VCaP (cell line): ENCODE results near the gene FHOD3.

Source experiments
- H3K27ac ChIP-seq: fragments of 450-650 bp; 2 replicates; pipeline ENCODE4 v1.5.1; 2017
- CTCF ChIP-seq: fragments of 450-650 bp; conservative IDR thresholded peaks from 2 replicates; pipeline ENCODE4 v1.5.1; 2017; ENCODE audit warnings: mild to moderate bottlenecking, moderate library complexity

The FHOD3 gene

DNA sequence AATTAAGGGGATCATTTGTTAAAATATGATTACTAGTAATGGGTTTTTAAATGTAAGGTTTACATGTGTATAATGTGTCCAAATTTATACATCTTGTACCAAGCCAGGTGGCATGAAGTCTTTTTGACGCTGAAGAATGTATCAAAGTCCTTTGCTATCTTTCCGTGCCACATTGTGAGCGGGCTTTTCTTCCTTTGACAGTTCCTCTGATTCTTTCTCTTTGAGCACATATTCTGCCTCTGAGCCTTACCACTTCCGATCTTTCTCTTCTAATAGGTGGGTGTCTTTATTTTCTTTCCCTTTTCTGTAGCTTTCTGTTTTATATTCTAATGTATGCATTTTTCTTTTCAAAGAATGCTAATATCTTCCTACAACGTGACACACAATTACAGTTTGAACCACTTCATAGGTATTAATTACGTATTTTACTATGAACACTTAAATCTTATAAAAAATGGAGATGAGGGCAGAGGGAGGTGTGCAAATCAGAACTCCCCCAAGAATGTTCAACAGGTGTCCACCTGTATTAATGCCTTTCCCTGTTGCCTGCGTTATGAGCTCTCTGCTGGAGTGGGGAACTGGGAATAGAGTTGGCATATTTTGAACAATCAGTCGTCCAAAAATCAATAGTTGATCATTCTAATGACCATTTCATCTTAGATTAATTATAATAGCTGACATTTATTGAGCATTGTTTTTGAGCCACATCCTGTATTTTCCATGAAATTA, 355.8 kb downstream of the FHOD3 start:
- no peak for TF ChIP-seq CTCF
- no peak overlapping the region for H3K27ac ChIP-seq

GRCh38 chr18:36653870-36654269, 356.4 kb downstream of the FHOD3 start:
- H3K27ac ChIP-seq = no peak overlapping the region
- TF ChIP-seq CTCF = no peak

DNA sequence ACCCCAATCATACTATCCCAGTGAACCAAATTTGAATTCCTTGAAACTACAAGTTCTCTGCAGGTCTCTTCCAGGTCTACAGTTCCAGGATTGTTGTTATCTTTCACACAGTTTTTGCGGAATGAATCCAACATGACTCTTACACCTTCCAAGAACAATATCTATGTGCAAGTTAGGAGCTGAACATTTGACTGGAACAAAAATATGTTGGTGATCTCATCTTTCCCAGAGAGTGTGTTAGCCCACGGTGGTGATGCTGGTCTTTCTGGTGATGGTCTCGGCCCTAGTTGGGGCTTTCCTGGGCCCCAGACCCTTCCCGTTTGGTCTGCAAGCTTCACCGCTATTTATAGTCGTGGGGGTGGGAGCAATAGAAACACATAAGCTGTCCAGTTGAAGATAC, 357.6 kb downstream of the FHOD3 start:
- no peak for TF ChIP-seq CTCF
- no peak overlapping the region for H3K27ac ChIP-seq

- TF ChIP-seq CTCF = no peak
- no peak overlapping the region for H3K27ac ChIP-seq
Observed at GRCh38 chr18:36655930-36656329, 358.4 kb downstream of the FHOD3 start.

DNA sequence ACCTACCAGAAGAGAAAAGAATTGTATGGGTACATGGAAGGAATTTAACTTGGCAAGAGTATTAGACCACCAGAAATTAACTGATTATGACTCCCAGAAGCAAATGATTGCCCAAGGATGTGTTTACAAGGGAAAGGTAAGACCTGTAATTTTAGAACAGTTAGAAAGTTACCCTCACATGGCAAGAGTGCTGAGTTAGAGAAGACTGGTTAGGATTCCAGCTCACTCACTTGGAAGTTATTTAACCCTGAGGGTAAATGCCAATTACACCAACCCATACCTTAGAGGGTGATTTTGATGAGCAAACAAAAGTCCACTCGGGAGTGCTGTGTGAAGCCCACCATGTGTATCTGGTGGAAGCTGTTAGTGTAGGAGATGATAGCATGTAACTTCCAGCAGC, 361.1 kb downstream of the FHOD3 start:
- no peak overlapping the region for H3K27ac ChIP-seq

DNA sequence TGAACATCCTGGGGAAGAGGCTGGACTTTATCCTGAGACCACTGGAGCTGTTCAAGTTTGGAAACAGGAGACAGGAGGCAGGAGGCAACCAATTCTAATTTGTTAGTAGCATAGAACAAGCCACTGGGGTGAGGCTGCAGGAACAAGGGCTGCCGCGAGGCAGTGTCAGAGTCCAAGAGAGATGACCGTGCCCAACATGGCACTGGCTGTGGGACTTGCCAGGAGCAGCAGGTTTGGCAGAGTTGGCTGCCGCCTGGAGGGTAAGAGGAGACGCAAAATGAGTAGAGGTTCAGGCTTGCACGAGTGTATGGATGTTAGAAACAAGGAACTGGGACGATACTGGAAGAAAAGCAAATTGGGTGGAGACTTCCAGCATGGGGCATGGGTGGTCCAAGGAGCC, 362.8 kb downstream of the FHOD3 start:
- TF ChIP-seq CTCF = no peak

More for the DNA sequence above, 361.1 kb downstream of the FHOD3 start:
- no peak for TF ChIP-seq CTCF

DNA sequence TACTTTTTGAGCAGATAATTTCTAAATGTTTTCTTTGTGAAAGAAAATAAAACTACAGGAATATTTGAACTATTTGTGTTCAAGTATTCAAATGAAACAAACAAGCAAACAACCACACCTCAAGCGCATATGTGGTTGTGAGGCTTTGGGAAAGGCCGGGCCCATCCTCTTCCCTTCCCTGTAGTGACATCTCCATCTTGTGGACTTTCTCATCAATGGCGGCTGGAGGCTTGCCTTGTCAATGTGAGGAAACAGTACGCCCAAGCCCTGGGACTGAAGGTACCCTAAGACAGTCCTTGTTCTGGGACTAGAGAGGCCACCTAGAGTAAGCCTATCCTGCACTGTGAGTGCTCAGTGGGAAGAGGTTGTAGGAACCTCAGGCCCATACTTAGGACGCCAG, 364.5 kb downstream of the FHOD3 start:
- H3K27ac ChIP-seq = no peak overlapping the region
- TF ChIP-seq CTCF = no peak

More for the DNA sequence above, 362.8 kb downstream of the FHOD3 start:
- no peak overlapping the region for H3K27ac ChIP-seq
